K562 (cell line): ENCODE measurements around the gene CLTC. TPM values are rescaled to one million over a fixed set of nuclear protein-coding genes. Genes with fewer than 3 reads are reported as not detected.
A peak's percentile ranks its signal among the peaks of the same experiment; 100 is the strongest.

Source experiments
- BRD4 ChIP-seq: fragments of 200-600 bp; sonication (generic); IDR thresholded peaks from 2 replicates; pipeline ENCODE4 v1.6.1; 2017; ENCODE audit warnings: inconsistent platforms
- DDX20 ChIP-seq: fragments of 450-650 bp; IDR thresholded peaks from 2 replicates; pipeline ENCODE4 v1.6.1; 2016; ENCODE audit warnings: missing genetic modification characterization, low read depth, mild to moderate bottlenecking, missing compliant biosample characterization, moderate library complexity
- E2F4 ChIP-seq: sonication (generic); formaldehyde crosslinking; IDR thresholded peaks from 2 replicates; pipeline ENCODE4 v1.8.0; 2022; ENCODE audit warnings: mild to moderate bottlenecking, low read depth, missing genetic modification reagents
- ETS1 ChIP-seq: conservative IDR thresholded peaks from 2 replicates; pipeline ENCODE4 v1.6.1; 2011; ENCODE audit warnings: low read depth, mild to moderate bottlenecking, low read length; ENCODE audit not compliant: control insufficient read depth
- HMGXB4 ChIP-seq: sonication (generic); formaldehyde crosslinking; IDR thresholded peaks from 2 replicates; pipeline ENCODE4 v1.8.1; 2023; ENCODE audit warnings: mild to moderate bottlenecking, missing genetic modification reagents
- JUN ChIP-seq, 2 experiments: sonication (generic) in 1 of 2; formaldehyde crosslinking in 1 of 2; IDR thresholded peaks; 2 replicates each; pipeline versions ENCODE4 v1.6.1 to v1.8.0; 2012 to 2022; ENCODE audit warnings: borderline replicate concordance in 2 of 2, mild to moderate bottlenecking in 2 of 2, improper control_type of control experiment in 1 of 2, low read depth in 1 of 2, low read length in 1 of 2, missing genetic modification reagents in 1 of 2
- NR1H2 ChIP-seq: sonication (generic); formaldehyde crosslinking; IDR thresholded peaks from 2 replicates; pipeline ENCODE4 v1.4.0; 2020; ENCODE audit warnings: mild to moderate bottlenecking, missing genetic modification reagents
- PTRF ChIP-seq: fragments of 450-650 bp; IDR thresholded peaks from 2 replicates; pipeline ENCODE4 v1.6.1; 2016; ENCODE audit warnings: mild to moderate bottlenecking, missing genetic modification characterization, missing compliant biosample characterization
- RNF219 ChIP-seq: fragments of 250-450 bp; sonication (Bioruptor Pico); IDR thresholded peaks from 2 replicates; pipeline ENCODE4 v1.5.0; 2022; ENCODE audit warnings: mild to moderate bottlenecking
- SAP30 ChIP-seq: fragments of 200-600 bp; sonication (generic); IDR thresholded peaks from 2 replicates; pipeline ENCODE4 v1.6.1; 2012; ENCODE audit warnings: borderline replicate concordance, low read depth, mild to moderate bottlenecking, moderate library complexity, low read length, control low read depth, inconsistent platforms; ENCODE audit not compliant: insufficient read depth, poor library complexity, severe bottlenecking
- SMARCC2 ChIP-seq: fragments of 450-650 bp; IDR thresholded peaks from 2 replicates; pipeline ENCODE4 v1.6.1; 2017; ENCODE audit warnings: antibody characterized with exemption, moderate library complexity, mild to moderate bottlenecking, low read depth
- SUPT5H ChIP-seq: fragments of 450-650 bp; IDR thresholded peaks from 2 replicates; pipeline ENCODE4 v1.6.1; 2016
- TBL1XR1 ChIP-seq, 2 experiments: IDR thresholded peaks; 2 replicates each; pipeline ENCODE4 v1.6.1; 2012; ENCODE audit warnings: improper control_type of control experiment in 2 of 2, low read length in 2 of 2, mild to moderate bottlenecking in 1 of 2
- WHSC1 ChIP-seq: IDR thresholded peaks from one replicate; pipeline ENCODE4 v1.6.1; 2012; ENCODE audit warnings: low read length, control low read depth, inconsistent platforms
- ZNF146 ChIP-seq: IDR thresholded peaks from one replicate; pipeline ENCODE4 v1.6.1; 2018; ENCODE audit warnings: missing compliant biosample characterization; ENCODE audit not compliant: unreplicated experiment
- ZNF395 ChIP-seq: fragments of 200-800 bp; sonication (Bioruptor generic); IDR thresholded peaks from 2 replicates; pipeline ENCODE4 v1.6.1; 2017; ENCODE audit warnings: missing genetic modification characterization, missing compliant biosample characterization
- polyA plus RNA-seq, 8 experiments: library from polyadenylated mRNA; depleted of rRNA in 4 of 8; stranded (reverse) in 5 of 8; unstranded in 3 of 8; fragments of >200 nt; fragmentation: Nextera tagmentation in 2 of 8; fragmentation: Illumina TruSeq in 1 of 8; extraction: Ambion mirVana in 2 of 8; extraction: Trizol in 1 of 8; gene quantifications; 2 replicates each; pipeline versions ENCODE4 v1.2.1 to v1.2.3, GENCODE V29; 2011 to 2014; ENCODE audit warnings: inconsistent platforms in 1 of 8, missing spikeins in 1 of 8
- total RNA-seq, 7 experiments: library from RNA; depleted of rRNA in 6 of 7; stranded (reverse); fragments of >200 nt in 6 of 7; fragmentation: Illumina TruSeq in 2 of 7; extraction: Trizol in 2 of 7; gene quantifications; 2 replicates each; pipeline versions ENCODE4 v1.2.1 to v1.2.3, GENCODE V29; 2011 to 2021; ENCODE audit warnings: low replicate concordance in 1 of 7

Gene CLTC
- total and polyA plus RNA-seq, 9 of the 15 experiments (the other 6 are each of a cell fraction or from before 2014, with no cell fraction given) = 115 to 267 (median 174) TPM

- TF ChIP-seq RNF219 = no peak
- no peak for TF ChIP-seq ETS1
- no peak for TF ChIP-seq BRD4
- no peak for TF ChIP-seq E2F4 (CRISPR knock-in tag)
- no peak for TF ChIP-seq WHSC1
- no peak for TF ChIP-seq SAP30
- TF ChIP-seq SUPT5H = no peak
- peak; percentile 39 to 94; a peak in 2 of 4 replicates for TF ChIP-seq TBL1XR1 (IDR thresholded peaks at IDR 0.05; ENCODE audit: low read length in 2 of 2)
- peak; percentile 70; the same call in 1 of the 2 replicates for TF ChIP-seq ZNF395
- no peak for TF ChIP-seq DDX20 (tag)
- TF ChIP-seq JUN (IDR thresholded peaks at IDR 0.05; ENCODE audit: borderline replicate concordance, low read depth, low read length) = peak; percentile 53; the same call in 1 of the 2 replicates
- TF ChIP-seq JUN (CRISPR knock-in tag; IDR thresholded peaks at IDR 0.05; ENCODE audit: borderline replicate concordance) = no peak
- TF ChIP-seq SMARCC2 = peak; percentile 93; the same call in 1 of the 2 replicates
- no peak for TF ChIP-seq PTRF (tag)
- no peak for TF ChIP-seq ZNF146
- TF ChIP-seq NR1H2 (CRISPR knock-in tag) = no peak
- TF ChIP-seq HMGXB4 (CRISPR knock-in tag) = no peak
Measured at GRCh38 chr17:59684967-59685366, 65.3 kb downstream of the CLTC start (continued).
